HG02938 (cell line): ENCODE measurements around the gene NUMB.

ENCODE experiments used
- ATAC-seq: cut with Tn5 transposase; IDR thresholded peaks from one replicate; pipeline ENCODE4 v1.9.1; 2021; ENCODE audit warnings: mild to moderate bottlenecking, moderate library complexity; ENCODE audit not compliant: unreplicated experiment

The NUMB gene

GRCh38 chr14:73295198-73295796 is 163.0 kb downstream of the NUMB start:
- no peak for ATAC-seq

- no peak for ATAC-seq
Measured at GRCh38 chr14:73293782-73294781, 164.3 kb downstream of the NUMB start.

GRCh38 chr14:73290279-73290678 is 168.1 kb downstream of the NUMB start:
- peak; percentile 55 for ATAC-seq

GRCh38 chr14:73289729-73290128 is 168.6 kb downstream of the NUMB start:
- no peak for ATAC-seq

GRCh38 chr14:73289308-73289707 is 169.0 kb downstream of the NUMB start:
- no peak for ATAC-seq

GRCh38 chr14:73287071-73287470 is 171.3 kb downstream of the NUMB start:
- ATAC-seq = no peak

- no peak for ATAC-seq
Measured at GRCh38 chr14:73286598-73286997, 171.7 kb downstream of the NUMB start.

GRCh38 chr14:73285979-73286378 is 172.4 kb downstream of the NUMB start:
- ATAC-seq = no peak

GRCh38 chr14:73283608-73284379 is 174.6 kb downstream of the NUMB start:
- ATAC-seq = no peak

- ATAC-seq = no peak
Measured at GRCh38 chr14:73280903-73281302, 177.4 kb downstream of the NUMB start.

- ATAC-seq = no peak
Measured at GRCh38 chr14:73277376-73277775, 181.0 kb downstream of the NUMB start.

- ATAC-seq = no peak
Measured at GRCh38 chr14:73276836-73277235, 181.5 kb downstream of the NUMB start.

- ATAC-seq = no peak
Measured at GRCh38 chr14:73273799-73274198, 184.5 kb downstream of the NUMB start.

- ATAC-seq = no peak
Measured at GRCh38 chr14:73272393-73272792, 186.0 kb downstream of the NUMB start.

GRCh38 chr14:73269729-73270531 is 188.4 kb downstream of the NUMB start:
- peak; percentile 45 for ATAC-seq

GRCh38 chr14:73267474-73267873 is 190.9 kb downstream of the NUMB start:
- no peak for ATAC-seq

GRCh38 chr14:73266317-73266716 is 192.0 kb downstream of the NUMB start:
- ATAC-seq = no peak

GRCh38 chr14:73265721-73266046 is 192.7 kb downstream of the NUMB start:
- no peak for ATAC-seq

- no peak for ATAC-seq
Measured at GRCh38 chr14:73264885-73265720, 193.2 kb downstream of the NUMB start.
